Small intestine (tissue), 7 donors: ENCODE data around the gene SFXN2. TPM values are rescaled to one million over a fixed set of nuclear protein-coding genes. Genes with fewer than 3 reads are reported as not detected.
"Not testable (repeated sequence)": the region's sequence is repeated elsewhere in the genome, so short reads cannot be mapped to it uniquely, and the experiment has no call there.

ENCODE experiments used
- DNase-seq, 2 donors: peaks; one replicate each; pipeline versions ENCODE4 v3.0.0 to v3.0.0-alpha.2; 2013
- FAIRE-seq: peaks from 2 replicates; lab custom pipeline; 2012; peaks lifted over from hg19 to GRCh38; lab: Jason Lieb, UNC
- H3K27ac ChIP-seq, 3 donors: one replicate each; pipeline ENCODE4 v1.5.1; 2013; ENCODE audit warnings: low read length in 2 of 3, mild to moderate bottlenecking in 2 of 3, control low read depth in 1 of 3, inconsistent platforms in 1 of 3, low read depth in 1 of 3, moderate library complexity in 1 of 3
- H3K27me3 ChIP-seq, 3 donors: one replicate each; pipeline ENCODE4 v1.6.1; 2013; ENCODE audit warnings: low read length in 3 of 3, inconsistent platforms in 1 of 3; ENCODE audit not compliant: control insufficient read depth in 3 of 3, insufficient read depth in 3 of 3
- H3K36me3 ChIP-seq, 3 donors: one replicate each; pipeline ENCODE4 v1.6.1; 2013; ENCODE audit warnings: low read length in 3 of 3, inconsistent platforms in 1 of 3, low read depth in 1 of 3, mild to moderate bottlenecking in 1 of 3, moderate library complexity in 1 of 3; ENCODE audit not compliant: control insufficient read depth in 3 of 3, insufficient read depth in 2 of 3
- H3K4me1 ChIP-seq, 3 donors: one replicate each; pipeline ENCODE4 v1.6.1; 2013; ENCODE audit warnings: low read length in 2 of 3, inconsistent platforms in 1 of 3, low read depth in 1 of 3, mild to moderate bottlenecking in 1 of 3, moderate library complexity in 1 of 3; ENCODE audit not compliant: control insufficient read depth in 3 of 3, insufficient read depth in 2 of 3
- H3K4me3 ChIP-seq, 3 donors: one replicate each; pipeline ENCODE4 v1.5.1; 2013; ENCODE audit warnings: low read length in 3 of 3, control low read depth in 1 of 3, inconsistent platforms in 1 of 3, low read depth in 1 of 3, mild to moderate bottlenecking in 1 of 3, moderate library complexity in 1 of 3
- H3K9me3 ChIP-seq, 2 donors: one replicate each; pipeline ENCODE4 v1.6.1; 2013; ENCODE audit warnings: low read depth in 1 of 2, low read length in 1 of 2; ENCODE audit not compliant: control insufficient read depth in 2 of 2, insufficient read depth in 1 of 2
- WGBS, 3 donors: extraction: QIAGEN DNeasy Blood & Tissue Kit; methylation state at CpG; one replicate each; pipeline ENCODE4 v1.1.7; 2013; 5-methylcytosine and 5-hydroxymethylcytosine counted together
- polyA plus RNA-seq, 4 donors: library from polyadenylated mRNA; stranded (reverse) in 3 of 4; unstranded in 1 of 4; fragments of 200-250 nt in 3 of 4; fragments of 120-200 nt in 1 of 4; gene quantifications; one replicate each; pipeline versions ENCODE4 v1.2.1 to v1.2.3, GENCODE V29; 2013
- donor health status: healthy with polysubstance abuse.
- donor health status: control.
- donor health status: control.
- donor health status: Bipolar disorder and iron deficiency.
- donor health status: healthy.

Gene SFXN2
- polyA plus RNA-seq, 4 donors, result 2.0 to 31.2 (median 10.9) TPM

DNA sequence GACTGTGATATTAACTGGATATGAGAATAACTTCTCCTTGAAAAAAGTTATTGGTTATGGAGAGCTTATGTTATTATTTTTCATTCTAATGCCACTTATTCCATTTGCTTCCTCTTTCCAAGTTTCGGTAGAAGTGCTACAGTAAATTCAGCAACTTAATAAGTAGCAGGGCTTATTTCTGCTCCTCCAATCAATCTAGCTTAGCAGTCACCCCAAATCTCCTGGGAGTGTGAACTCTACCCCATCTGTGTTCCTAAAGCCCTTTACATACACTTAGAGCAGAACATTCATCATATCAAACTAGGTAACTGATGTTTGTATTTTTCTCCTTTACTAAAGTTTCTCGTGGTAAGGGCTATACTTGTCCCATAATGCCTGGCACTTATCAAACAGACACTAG, 8.9 kb upstream of the SFXN2 start:
- Histone ChIP-seq H3K27ac (no peak overlapping the region), H3K4me1 (no peaks in the 10 kb centered on the region), H3K36me3 (peaks cover 0 to 5% (median 0%) of the 10 kb centered on the region in 3 donors), H3K27me3 (no peaks in the 10 kb centered on the region), H3K4me3 (no peak overlapping the region), H3K9me3 (no peaks in the 10 kb centered on the region)
- no peak for FAIRE-seq
- DNase-seq, result no peak
- 55 to 60% (median 59%) methylated on average over 2 of the region's 2 CpGs for WGBS, 3 donors

DNA sequence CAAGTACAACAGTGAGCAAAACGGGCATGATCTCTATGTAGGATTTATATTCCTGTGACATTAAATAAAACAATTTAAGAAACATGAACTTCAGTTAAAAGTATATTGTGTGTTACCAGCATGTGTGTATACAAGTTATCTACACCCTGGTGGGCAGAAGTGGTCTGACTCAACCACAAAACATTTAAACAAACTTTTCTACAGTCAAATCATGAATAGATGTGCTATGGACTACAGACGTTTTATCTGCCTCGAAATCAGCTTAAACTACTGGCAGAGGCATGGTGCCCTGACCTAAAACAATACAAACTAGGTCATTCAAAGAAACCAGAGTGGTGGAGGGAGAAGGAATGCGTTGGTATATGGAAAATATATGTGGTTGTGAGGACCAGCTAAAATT, 3.8 kb upstream of the SFXN2 start:
- Histone ChIP-seq H3K9me3 (no peaks in the 10 kb centered on the region), H3K4me1 (peaks cover 0 to 8% (median 0%) of the 10 kb centered on the region in 3 donors), H3K27ac (no peak overlapping the region), H3K4me3 (no peak overlapping the region), H3K27me3 (no peaks in the 10 kb centered on the region), H3K36me3 (no peaks in the 10 kb centered on the region)
- WGBS, 3 donors, result 48 to 66% (median 57%) methylated on average over 4 of the region's 4 CpGs
- DNase-seq (no peak), FAIRE-seq (no peak)

DNA sequence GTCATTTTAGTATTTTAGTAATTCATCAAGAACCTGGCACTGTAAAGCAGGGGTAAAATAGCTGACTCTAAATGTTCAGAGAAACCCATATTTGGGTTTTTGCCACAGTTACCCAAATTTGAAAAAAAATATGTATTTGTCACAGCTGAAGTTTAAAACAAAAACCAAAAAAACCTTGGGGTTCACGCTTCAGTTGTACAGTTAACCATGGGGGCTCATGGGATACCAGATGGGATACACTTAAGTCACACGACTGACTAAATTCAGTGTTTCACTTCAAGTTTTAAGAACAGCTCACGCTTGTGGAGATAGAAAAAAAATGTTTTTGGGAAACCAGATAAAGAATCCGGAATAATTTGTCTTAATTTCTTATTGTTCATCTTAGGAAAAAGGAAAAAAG, 2.3 kb upstream of the SFXN2 start:
- WGBS, 3 donors, result 61 to 84% (median 67%) methylated on average over 4 of the region's 4 CpGs
- H3K36me3 ChIP-seq, result no peaks in the 10 kb centered on the region
- no peak overlapping the region for H3K4me3 ChIP-seq
- H3K4me1 ChIP-seq, result peaks cover 0 to 12% (median 0%) of the 10 kb centered on the region in 3 donors
- no peaks in the 10 kb centered on the region for H3K9me3 ChIP-seq
- no peaks in the 10 kb centered on the region for H3K27me3 ChIP-seq
- no peak overlapping the region for H3K27ac ChIP-seq
- DNase-seq (no peak), FAIRE-seq (no peak)

DNA sequence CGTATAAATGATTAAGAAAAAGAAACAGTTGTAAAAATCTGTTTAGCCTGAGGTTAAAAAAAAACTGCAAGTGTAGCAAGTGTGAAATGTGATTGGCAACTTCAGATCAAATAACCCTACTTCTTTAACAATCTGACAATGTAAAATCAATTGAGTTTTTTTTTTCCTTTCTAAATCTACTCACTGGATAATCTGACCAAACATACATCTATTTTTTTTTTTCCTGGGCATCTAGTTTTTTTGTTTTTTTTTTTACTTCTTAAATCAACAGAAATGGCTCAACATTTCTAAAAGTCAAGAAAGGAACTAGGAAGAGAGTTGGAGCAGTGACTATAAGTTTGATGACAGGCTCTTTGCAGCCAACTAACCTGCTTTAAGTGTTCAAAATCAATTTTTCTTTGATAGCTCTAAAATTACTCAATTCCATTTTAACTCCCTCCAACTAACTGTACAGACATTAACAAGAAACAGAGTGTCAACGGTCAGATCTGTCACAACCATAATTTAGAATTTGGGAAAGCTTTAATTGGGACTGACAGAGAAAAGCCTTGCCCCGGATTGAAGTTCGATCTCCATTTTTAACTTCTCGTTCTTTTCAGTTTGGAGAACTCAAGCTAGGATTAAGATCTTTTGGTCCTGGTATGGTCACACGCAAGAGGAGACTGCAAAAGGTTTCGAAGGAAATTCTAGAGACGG, 1.4 kb upstream of the SFXN2 start:
- Histone ChIP-seq H3K36me3 (no peaks in the 10 kb centered on the region), H3K27ac (peak overlapping the region; percentile 46 to 90 (median 89)), H3K4me1 (peaks cover 0 to 12% (median 0%) of the 10 kb centered on the region in 3 donors), H3K4me3 (peak overlapping the region; percentile 77 to 95 (median 90)), H3K27me3 (no peaks in the 10 kb centered on the region), H3K9me3 (no peaks in the 10 kb centered on the region)
- FAIRE-seq (no peak), DNase-seq (peak in 1 of 2 donors; percentile 16)
- 8 to 10% (median 8%) methylated on average over 8 of the region's 8 CpGs for WGBS, 3 donors

DNA sequence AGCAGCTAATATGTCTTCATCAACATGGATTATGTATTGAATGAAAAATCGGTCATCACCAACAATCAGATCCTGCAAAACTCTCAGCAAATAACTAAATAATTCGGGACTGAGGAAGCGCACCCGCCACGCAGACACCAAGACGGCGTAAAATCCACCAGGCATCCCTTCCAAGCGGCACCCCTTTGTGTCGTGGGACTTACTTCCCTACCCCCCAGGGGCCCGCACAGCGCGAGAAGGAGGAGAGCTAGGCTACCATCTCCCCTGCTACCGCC, 960 bp upstream of the SFXN2 start:
- FAIRE-seq, result no peak
- 0% methylated on average over 11 to 13 of the region's 13 CpGs for WGBS, 3 donors
- H3K4me1 ChIP-seq, result peaks cover 0 to 16% (median 0%) of the 10 kb centered on the region in 3 donors

DNA sequence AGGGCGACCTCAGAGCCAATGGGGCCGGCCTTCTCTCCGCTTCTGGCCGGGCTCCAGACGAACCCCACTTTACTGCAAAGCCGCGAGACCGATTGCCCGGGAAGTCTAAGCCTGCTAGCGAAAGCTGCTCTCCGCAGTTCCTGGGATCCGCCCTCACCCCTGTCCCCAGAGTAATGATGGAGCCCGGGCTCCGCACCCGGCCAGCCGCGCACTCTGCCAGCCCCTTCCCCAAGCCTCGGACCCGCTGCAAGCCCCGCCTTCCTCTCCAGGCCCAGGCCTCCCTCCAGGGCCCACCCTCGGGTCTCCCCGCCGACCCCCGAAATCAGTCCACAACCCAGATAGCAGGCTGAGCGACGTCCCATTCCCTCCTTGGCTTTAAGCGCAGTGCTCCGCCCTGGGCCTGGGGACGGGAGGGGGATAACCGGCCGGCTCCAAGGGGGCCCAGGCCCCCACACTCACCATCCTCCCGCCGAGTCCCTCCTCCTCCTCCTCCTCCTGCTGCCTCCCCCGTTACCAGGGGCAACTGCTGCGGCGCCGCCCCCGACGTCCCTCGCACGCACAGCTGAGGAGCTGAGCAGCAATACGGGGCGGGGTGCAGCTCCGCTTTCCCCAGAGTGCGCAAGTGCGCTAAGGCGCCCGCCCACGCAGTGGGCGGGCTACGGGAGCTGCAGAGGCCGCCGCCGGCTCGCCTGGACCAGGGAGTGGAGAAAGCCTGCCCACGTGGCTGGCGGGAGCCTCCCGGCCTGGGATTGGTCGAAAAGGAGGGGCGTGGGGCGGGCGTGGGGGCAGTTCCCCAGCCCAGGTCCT, 419 bp upstream of the SFXN2 start, which contains the start of gene ARL3:
ARL3 (minus strand) TSS at position 584 of the 807 bp plus-strand sequence; CDS start at position 462, 122 bp downstream.
- Histone ChIP-seq H3K27ac (peak within 1 kb of the TSS; percentile 46 to 90 (median 89)), H3K36me3 (peaks cover 0 to 3% (median 0%) of the 10 kb centered on the region in 3 donors), H3K9me3 (no peaks in the 10 kb centered on the region), H3K4me1 (peaks cover 0 to 18% (median 0%) of the 10 kb centered on the region in 3 donors), H3K4me3 (peak within 1 kb of the TSS; percentile 77 to 95 (median 90)), H3K27me3 (no peaks in the 10 kb centered on the region)
- FAIRE-seq, result no peak
- DNase-seq, result peak; percentile 98
- 0 to 1% (median 0%) methylated on average over 52 to 62 of the region's 62 CpGs for WGBS, 3 donors

More for the DNA sequence above, 960 bp upstream of the SFXN2 start:
- peak overlapping the region; percentile 77 to 95 (median 90) for H3K4me3 ChIP-seq
- peak overlapping the region; percentile 46 to 90 (median 89) for H3K27ac ChIP-seq
- H3K9me3 ChIP-seq, result no peaks in the 10 kb centered on the region
- peaks cover 0 to 3% (median 0%) of the 10 kb centered on the region in 3 donors for H3K36me3 ChIP-seq
- DNase-seq, result no peak
- no peaks in the 10 kb centered on the region for H3K27me3 ChIP-seq

DNA sequence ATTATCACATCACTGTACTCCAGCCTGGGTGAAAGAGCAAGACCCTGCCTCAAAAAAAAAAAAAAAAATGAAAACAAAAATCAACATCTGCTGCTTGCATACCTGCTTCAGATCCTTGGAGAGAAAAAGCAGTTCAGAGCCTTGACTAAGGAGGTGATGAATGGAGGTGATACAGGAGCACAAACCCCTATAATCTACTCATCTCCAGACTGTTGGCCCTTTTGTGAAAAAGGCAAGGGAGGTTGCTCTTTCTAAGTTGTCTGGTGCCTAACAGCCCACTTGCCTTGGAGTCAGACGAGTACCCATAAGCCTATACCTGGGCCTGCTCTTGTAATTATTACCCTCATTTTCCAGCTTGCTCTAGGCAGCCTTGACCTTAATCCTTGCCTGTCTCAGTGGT, 1.4 kb downstream of the SFXN2 start:
- Histone ChIP-seq H3K27ac (no peak overlapping the region), H3K36me3 (peaks cover 0 to 3% (median 0%) of the 10 kb centered on the region in 3 donors), H3K4me1 (peaks cover 0 to 18% (median 0%) of the 10 kb centered on the region in 3 donors), H3K4me3 (no peak overlapping the region), H3K9me3 (no peaks in the 10 kb centered on the region), H3K27me3 (no peaks in the 10 kb centered on the region)
- 71 to 80% (median 74%) methylated on average over 1 of the region's 1 CpG for WGBS, 3 donors
- FAIRE-seq (no peak), DNase-seq (no peak)

DNA sequence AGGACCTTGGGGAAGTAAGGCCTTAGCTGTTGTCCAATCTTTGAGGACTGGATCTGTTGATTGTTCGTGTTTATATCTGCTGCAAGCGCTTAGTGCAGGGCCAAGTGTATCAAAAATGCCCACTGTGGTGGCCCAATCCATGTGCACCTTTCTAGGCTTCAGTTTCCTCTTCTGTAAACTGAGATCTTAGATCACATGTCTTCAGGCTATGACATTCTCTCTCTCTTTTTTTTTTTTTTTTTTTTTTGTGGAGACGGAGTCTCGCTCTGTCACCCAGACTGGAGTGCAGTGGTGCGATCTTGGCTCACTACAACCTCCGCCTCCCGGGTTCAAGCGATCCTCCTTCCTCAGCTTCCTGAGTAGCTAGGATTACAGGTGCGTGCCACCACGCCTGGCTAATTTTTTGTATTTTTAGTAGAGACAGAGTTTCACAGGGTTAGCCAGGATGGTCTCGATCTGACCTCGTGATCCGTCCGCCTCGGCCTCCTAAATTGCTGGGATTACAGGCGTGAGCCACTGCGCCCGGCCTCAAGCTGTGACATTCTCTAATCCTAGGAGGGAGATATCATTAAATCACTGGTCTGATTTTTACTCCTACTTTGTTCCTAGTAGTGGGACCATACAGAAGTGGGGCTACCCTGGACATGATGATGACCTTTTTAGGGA, 2.6 kb downstream of the SFXN2 start:
- WGBS, 3 donors, result 95 to 96% (median 96%) methylated on average over 16 to 18 of the region's 18 CpGs
- not testable (repeated sequence) for H3K36me3 ChIP-seq, DNase-seq, H3K4me3 ChIP-seq, H3K27ac ChIP-seq, H3K9me3 ChIP-seq, FAIRE-seq, H3K27me3 ChIP-seq
- H3K4me1 ChIP-seq, result peaks cover 0 to 18% (median 0%) of the 10 kb centered on the region in 3 donors
